Hepatocyte (in vitro differentiated cells): ENCODE results near the gene ITPK1. TPM values are rescaled to one million over a fixed set of nuclear protein-coding genes. Genes with fewer than 3 reads are reported as not detected.

Experiments used
- DNase-seq: peaks from one replicate; pipeline ENCODE4 v3.0.0-alpha.2; 2016; ENCODE audit warnings: low spot score
- H2AFZ ChIP-seq: fragments of 200-600 bp; sonication (generic); 2 replicates; pipeline ENCODE4 v1.6.0; 2016; ENCODE audit warnings: antibody characterized with exemption, mild to moderate bottlenecking
- H3K27ac ChIP-seq: fragments of 200-600 bp; sonication (generic); 2 replicates; pipeline ENCODE4 v1.5.1; 2016; ENCODE audit warnings: mild to moderate bottlenecking
- H3K27me3 ChIP-seq: fragments of 200-600 bp; sonication (generic); 2 replicates; pipeline ENCODE4 v1.6.1; 2016
- H3K36me3 ChIP-seq: fragments of 200-600 bp; sonication (generic); replicated peaks from 2 replicates; pipeline ENCODE4 v1.5.1; 2016; ENCODE audit warnings: low read depth; ENCODE audit not compliant: insufficient read depth
- H3K4me1 ChIP-seq: fragments of 200-600 bp; sonication (generic); 2 replicates; pipeline ENCODE4 v1.5.1; 2016; ENCODE audit warnings: mild to moderate bottlenecking, moderate library complexity; ENCODE audit not compliant: insufficient read depth
- H3K4me2 ChIP-seq: fragments of 200-600 bp; sonication (generic); 2 replicates; pipeline ENCODE4 v1.6.0; 2016
- H3K4me3 ChIP-seq: fragments of 200-600 bp; sonication (generic); 2 replicates; pipeline ENCODE4 v1.5.1; 2016; ENCODE audit warnings: mild to moderate bottlenecking
- H3K79me2 ChIP-seq: fragments of 200-600 bp; sonication (generic); 2 replicates; pipeline ENCODE4 v1.6.0; 2017; ENCODE audit warnings: mild to moderate bottlenecking
- H3K9me2 ChIP-seq: fragments of 200-600 bp; sonication (generic); replicated peaks from 2 replicates; pipeline ENCODE4 v1.6.0; 2017; ENCODE audit warnings: mild to moderate bottlenecking; ENCODE audit not compliant: insufficient read depth
- H3K9me3 ChIP-seq: fragments of 200-600 bp; sonication (generic); 2 replicates; pipeline ENCODE4 v1.5.1; 2016; ENCODE audit warnings: low read depth, mild to moderate bottlenecking
- H4K20me1 ChIP-seq: fragments of 200-600 bp; sonication (generic); 2 replicates; pipeline ENCODE4 v1.6.0; 2016; ENCODE audit warnings: mild to moderate bottlenecking; ENCODE audit not compliant: insufficient read depth, poor library complexity, severe bottlenecking
- CTCF ChIP-seq: fragments of 200-600 bp; sonication (generic); IDR thresholded peaks from 2 replicates; pipeline ENCODE4 v1.5.1; 2016; ENCODE audit warnings: antibody characterized with exemption, mild to moderate bottlenecking; ENCODE audit not compliant: poor library complexity
- EZH2 ChIP-seq: fragments of 200-600 bp; sonication (generic); IDR thresholded peaks from 2 replicates; pipeline ENCODE4 v1.6.1; 2016; ENCODE audit warnings: antibody characterized with exemption, mild to moderate bottlenecking, borderline replicate concordance
- EZH2phosphoT487 ChIP-seq: fragments of 200-600 bp; sonication (generic); IDR thresholded peaks from one replicate; pipeline ENCODE4 v1.6.1; 2018; ENCODE audit warnings: antibody characterized with exemption, mild to moderate bottlenecking, low read depth, moderate library complexity; ENCODE audit not compliant: unreplicated experiment, severe bottlenecking
- WGBS: methylation state at CpG from one replicate; pipeline ENCODE4 v1.1.6; 2016; ENCODE audit warnings: low lambda C conversion rate; ENCODE audit errors: missing lambda C conversion rate; 5-methylcytosine and 5-hydroxymethylcytosine counted together
- polyA plus RNA-seq: library from polyadenylated mRNA; unstranded; fragments of >200 nt; fragmentation: Nextera tagmentation; extraction: Ambion mirVana; gene quantifications from 2 replicates; pipeline ENCODE4 v1.2.1, GENCODE V29; 2016
- total RNA-seq: library from RNA; depleted of rRNA; stranded (reverse); fragments of >200 nt; gene quantifications from 2 replicates; pipeline ENCODE4 v1.2.3, GENCODE V29; 2014

The ITPK1 gene
- total and polyA plus RNA-seq, 2 experiments from 2014 or later: 49.8 to 66.7 TPM

GRCh38 chr14:93060841-93061240 is 54.9 kb downstream of the ITPK1 start:
- H3K27me3 ChIP-seq: no peaks in the 10 kb centered on the region
- H3K4me1 ChIP-seq: peaks cover 43% of the 10 kb centered on the region
- no peak for DNase-seq
- H3K79me2 ChIP-seq: peaks cover 29% of the 10 kb centered on the region
- H3K27ac ChIP-seq: no peak overlapping the region
- WGBS: 86% methylated on average over 1 of the region's 1 CpG
- no peaks in the 10 kb centered on the region for H3K36me3 ChIP-seq
- H4K20me1 ChIP-seq: peaks cover 2% of the 10 kb centered on the region
- no peak overlapping the region for H3K4me2 ChIP-seq
- TF ChIP-seq EZH2phosphoT487: no peak
- H3K9me2 ChIP-seq: no peaks in the 10 kb centered on the region
- no peak overlapping the region for H2AFZ ChIP-seq
- H3K9me3 ChIP-seq: no peaks in the 10 kb centered on the region
- H3K4me3 ChIP-seq: no peak overlapping the region

- no peak overlapping the region for H2AFZ ChIP-seq
- peaks cover 47% of the 10 kb centered on the region for H3K4me1 ChIP-seq
- no peak for TF ChIP-seq EZH2
- no peak for TF ChIP-seq CTCF
- TF ChIP-seq EZH2phosphoT487: no peak
- WGBS: 76% methylated on average over 9 of the region's 9 CpGs
- no peaks in the 10 kb centered on the region for H3K36me3 ChIP-seq
- peaks cover 2% of the 10 kb centered on the region for H4K20me1 ChIP-seq
- peaks cover 29% of the 10 kb centered on the region for H3K79me2 ChIP-seq
- DNase-seq: no peak
- H3K27ac ChIP-seq: no peak overlapping the region
- no peaks in the 10 kb centered on the region for H3K9me2 ChIP-seq
- no peaks in the 10 kb centered on the region for H3K27me3 ChIP-seq
- H3K4me3 ChIP-seq: no peak overlapping the region
- H3K4me2 ChIP-seq: no peak overlapping the region
- H3K9me3 ChIP-seq: no peaks in the 10 kb centered on the region
Observed at GRCh38 chr14:93059917-93060545, 55.7 kb downstream of the ITPK1 start.

- H3K4me1 ChIP-seq: peaks cover 47% of the 10 kb centered on the region
- no peak overlapping the region for H2AFZ ChIP-seq
- H3K27me3 ChIP-seq: no peaks in the 10 kb centered on the region
- 100% methylated on average over 4 of the region's 16 CpGs for WGBS
- H3K9me2 ChIP-seq: no peaks in the 10 kb centered on the region
- TF ChIP-seq EZH2: no peak
- no peak for TF ChIP-seq EZH2phosphoT487
- TF ChIP-seq CTCF: no peak
- DNase-seq: no peak
- H3K9me3 ChIP-seq: no peaks in the 10 kb centered on the region
- H3K36me3 ChIP-seq: no peaks in the 10 kb centered on the region
- no peak overlapping the region for H3K27ac ChIP-seq
- no peak overlapping the region for H3K4me2 ChIP-seq
- no peak overlapping the region for H3K4me3 ChIP-seq
- peaks cover 2% of the 10 kb centered on the region for H4K20me1 ChIP-seq
- H3K79me2 ChIP-seq: peaks cover 29% of the 10 kb centered on the region
Observed at GRCh38 chr14:93059260-93059659, 56.5 kb downstream of the ITPK1 start.

GRCh38 chr14:93057586-93058280 is 58.0 kb downstream of the ITPK1 start:
- Histone ChIP-seq H3K4me2 (no peak overlapping the region), H2AFZ (no peak overlapping the region), H3K9me2 (no peaks in the 10 kb centered on the region), H3K36me3 (no peaks in the 10 kb centered on the region), H3K79me2 (peaks cover 33% of the 10 kb centered on the region), H3K27ac (no peak overlapping the region), H3K27me3 (no peaks in the 10 kb centered on the region), H3K9me3 (no peaks in the 10 kb centered on the region), H3K4me1 (peaks cover 46% of the 10 kb centered on the region), H3K4me3 (no peak overlapping the region), H4K20me1 (peaks cover 2% of the 10 kb centered on the region)
- 85% methylated on average over 14 of the region's 14 CpGs for WGBS
- DNase-seq: no peak
- TF ChIP-seq CTCF (no peak), EZH2phosphoT487 (no peak), EZH2 (no peak)
